AG10803 (cell line): ENCODE measurements around the gene EFS.

Experiments used
- DNase-seq: peaks from one replicate; pipeline ENCODE4 v3.0.0; 2010; ENCODE audit warnings: low read depth
- H3K4me3 ChIP-seq: 2 replicates; pipeline ENCODE4 v1.5.1; 2011; ENCODE audit warnings: mild to moderate bottlenecking, low read length, control low read depth
- TF ChIP-seq, protein P1 (sequence below): conservative IDR thresholded peaks from 2 replicates; pipeline ENCODE4 v1.5.1; 2011; ENCODE audit warnings: mild to moderate bottlenecking, low read length, control low read depth, inconsistent platforms

EFS gene

DNA sequence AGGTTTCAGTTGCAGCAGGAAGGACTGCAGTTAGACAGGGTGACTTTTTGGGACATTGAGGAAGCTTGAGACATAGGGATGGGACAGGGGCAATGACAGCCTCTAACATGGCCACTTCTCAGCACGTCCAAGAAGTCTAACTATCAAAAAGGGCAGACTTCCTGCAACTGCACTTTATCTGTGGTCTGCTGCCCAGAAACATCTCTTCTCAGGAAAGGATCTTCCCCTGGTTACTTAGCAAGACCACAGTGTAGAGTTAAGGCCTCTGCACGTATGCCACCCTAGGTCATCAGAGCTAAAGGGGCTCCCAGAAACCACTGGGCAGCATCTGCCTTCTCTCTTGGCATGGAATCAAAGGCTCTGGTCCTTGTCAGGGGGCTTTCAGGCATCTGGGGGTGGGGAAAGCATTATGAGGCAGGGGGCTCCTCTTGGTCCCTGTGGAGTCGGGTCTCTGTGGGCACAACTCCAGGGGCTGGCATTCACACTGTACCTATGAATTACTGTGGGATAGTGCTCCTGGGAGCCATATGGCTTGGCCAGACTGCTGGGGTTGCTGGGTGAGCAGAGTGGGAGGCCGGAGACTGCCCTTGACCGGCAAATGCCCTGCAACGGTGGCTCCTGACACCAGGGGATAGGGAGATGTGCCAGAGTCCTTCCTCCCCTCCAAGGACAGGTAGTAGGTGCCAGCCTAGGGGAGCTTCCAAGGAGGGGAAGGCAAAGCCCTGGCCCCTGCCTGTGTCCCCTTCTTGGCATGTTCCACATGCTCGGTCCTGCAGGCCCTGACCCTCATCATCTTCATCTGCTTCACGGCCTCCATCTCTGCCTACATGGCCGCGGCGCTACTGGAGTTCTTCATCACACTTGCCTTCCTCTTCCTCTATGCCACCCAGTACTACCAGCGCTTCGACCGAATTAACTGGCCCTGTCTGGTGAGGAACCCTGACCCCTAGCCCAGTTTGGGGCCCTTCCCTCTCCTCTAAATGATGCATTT lies 12.9 kb upstream of the EFS start:
- DNase-seq = no peak
- TF ChIP-seq, protein P1, sequence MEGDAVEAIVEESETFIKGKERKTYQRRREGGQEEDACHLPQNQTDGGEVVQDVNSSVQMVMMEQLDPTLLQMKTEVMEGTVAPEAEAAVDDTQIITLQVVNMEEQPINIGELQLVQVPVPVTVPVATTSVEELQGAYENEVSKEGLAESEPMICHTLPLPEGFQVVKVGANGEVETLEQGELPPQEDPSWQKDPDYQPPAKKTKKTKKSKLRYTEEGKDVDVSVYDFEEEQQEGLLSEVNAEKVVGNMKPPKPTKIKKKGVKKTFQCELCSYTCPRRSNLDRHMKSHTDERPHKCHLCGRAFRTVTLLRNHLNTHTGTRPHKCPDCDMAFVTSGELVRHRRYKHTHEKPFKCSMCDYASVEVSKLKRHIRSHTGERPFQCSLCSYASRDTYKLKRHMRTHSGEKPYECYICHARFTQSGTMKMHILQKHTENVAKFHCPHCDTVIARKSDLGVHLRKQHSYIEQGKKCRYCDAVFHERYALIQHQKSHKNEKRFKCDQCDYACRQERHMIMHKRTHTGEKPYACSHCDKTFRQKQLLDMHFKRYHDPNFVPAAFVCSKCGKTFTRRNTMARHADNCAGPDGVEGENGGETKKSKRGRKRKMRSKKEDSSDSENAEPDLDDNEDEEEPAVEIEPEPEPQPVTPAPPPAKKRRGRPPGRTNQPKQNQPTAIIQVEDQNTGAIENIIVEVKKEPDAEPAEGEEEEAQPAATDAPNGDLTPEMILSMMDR = no peak
- H3K4me3 ChIP-seq = no peak overlapping the region

DNA sequence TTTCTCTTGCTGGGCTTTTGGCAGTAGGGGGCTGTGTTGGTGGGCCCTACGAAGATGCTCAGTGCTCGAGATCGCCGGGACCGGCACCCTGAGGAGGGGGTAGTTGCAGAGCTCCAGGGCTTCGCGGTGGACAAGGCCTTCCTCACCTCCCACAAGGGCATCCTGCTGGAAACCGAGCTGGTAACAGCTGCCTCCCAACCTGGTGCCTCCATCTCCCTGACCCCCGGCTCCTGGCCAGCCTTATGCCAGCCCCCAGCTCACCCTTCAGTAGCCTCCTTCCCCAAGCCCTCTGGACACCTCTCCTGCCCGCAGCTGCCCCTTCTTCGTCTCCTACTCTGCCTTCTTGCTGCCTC lies 12.2 kb upstream of the EFS start:
- H3K4me3 ChIP-seq = no peak overlapping the region
- TF ChIP-seq, protein P1 = no peak
- DNase-seq = no peak

DNA sequence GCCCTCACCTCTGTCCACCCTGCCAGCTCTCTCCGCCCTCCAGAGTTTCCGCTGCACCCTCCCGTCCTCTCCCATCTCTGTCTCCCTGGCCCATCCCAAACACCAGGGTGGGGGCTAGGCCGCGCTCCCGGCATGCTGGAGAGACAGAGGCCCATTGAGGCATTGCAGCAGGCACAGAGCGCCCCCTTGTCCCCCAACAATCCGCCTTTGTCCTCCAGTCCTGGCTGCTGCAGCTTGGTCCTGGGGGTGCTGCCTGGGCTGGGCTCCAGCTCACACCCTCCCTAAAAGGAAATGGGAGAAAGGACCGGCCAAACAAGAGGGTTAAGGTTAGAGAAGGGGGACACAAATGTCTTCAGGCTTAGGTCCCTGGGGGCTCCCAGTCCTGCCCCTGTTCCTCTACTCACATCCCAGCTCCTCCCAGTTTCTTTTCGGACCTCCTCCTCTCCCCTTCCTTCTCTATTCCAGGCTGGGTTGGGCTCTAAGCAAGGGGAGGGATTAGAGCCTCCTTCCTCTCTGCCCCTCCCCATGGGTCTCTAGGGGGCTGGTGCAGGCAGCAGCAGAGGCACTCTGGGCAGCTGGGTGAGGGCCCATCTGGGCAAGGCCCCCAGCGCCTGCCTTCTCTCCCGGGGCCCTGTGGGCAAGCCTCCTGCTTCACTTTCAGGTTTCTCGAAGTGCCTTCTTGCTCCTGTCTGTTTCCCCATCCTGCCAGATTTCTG lies 11.7 kb upstream of the EFS start, which contains the start of gene CMTM5:
Gene CMTM5, plus strand, starts transcription at position 565 of the 716 bp plus-strand sequence. CDS start 206 bp downstream, outside the sequence.
- TF ChIP-seq, protein P1 = no peak
- no peak for DNase-seq
- no peak within 1 kb of the TSS for H3K4me3 ChIP-seq

DNA sequence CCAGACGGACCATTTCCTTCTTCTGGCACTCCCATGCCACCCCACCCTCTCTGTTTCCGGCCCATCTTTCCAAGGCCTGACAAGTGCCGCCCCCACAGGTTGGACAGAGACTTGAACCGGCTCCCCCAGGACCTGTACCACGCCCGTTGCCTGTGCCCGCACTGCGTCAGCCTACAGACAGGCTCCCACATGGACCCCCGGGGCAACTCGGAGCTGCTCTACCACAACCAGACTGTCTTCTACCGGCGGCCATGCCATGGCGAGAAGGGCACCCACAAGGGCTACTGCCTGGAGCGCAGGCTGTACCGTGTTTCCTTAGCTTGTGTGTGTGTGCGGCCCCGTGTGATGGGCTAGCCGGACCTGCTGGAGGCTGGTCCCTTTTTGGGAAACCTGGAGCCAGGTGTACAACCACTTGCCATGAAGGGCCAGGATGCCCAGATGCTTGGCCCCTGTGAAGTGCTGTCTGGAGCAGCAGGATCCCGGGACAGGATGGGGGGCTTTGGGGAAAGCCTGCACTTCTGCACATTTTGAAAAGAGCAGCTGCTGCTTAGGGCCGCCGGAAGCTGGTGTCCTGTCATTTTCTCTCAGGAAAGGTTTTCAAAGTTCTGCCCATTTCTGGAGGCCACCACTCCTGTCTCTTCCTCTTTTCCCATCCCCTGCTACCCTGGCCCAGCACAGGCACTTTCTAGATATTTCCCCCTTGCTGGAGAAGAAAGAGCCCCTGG lies 10.7 kb upstream of the EFS start:
- DNase-seq = no peak
- no peak overlapping the region for H3K4me3 ChIP-seq
- TF ChIP-seq, protein P1 = no peak

DNA sequence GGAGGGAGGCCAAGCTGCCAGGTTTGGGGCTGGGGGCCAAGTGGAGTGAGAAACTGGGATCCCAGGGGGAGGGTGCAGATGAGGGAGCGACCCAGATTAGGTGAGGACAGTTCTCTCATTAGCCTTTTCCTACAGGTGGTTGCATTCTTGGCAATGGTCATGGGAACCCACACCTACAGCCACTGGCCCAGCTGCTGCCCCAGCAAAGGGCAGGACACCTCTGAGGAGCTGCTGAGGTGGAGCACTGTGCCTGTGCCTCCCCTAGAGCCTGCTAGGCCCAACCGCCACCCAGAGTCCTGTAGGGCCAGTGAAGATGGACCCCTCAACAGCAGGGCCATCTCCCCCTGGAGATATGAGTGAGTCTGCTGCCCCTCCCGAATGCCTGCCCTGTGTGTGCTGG lies 8.1 kb upstream of the EFS start:
- TF ChIP-seq, protein P1 = no peak
- no peak overlapping the region for H3K4me3 ChIP-seq
- DNase-seq = no peak

DNA sequence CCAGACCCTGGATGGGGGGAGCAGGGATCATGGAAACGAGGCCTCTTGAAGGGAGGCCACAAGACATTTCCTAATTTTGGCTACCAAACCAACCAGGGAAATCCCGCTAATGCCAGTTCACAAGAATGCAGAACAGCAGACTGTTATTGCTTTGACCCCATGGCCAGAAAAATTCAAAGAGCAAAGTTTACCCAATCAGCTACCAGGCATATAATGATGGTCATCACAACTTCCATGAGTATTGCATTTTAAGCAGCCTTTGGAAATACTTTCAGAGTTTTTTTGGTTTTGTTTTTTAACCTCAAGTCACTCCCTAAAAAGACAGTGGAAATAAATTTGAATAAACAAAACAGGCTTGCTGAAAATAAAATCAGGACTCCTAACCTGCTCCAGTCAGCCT lies 7.5 kb upstream of the EFS start, which contains the start of gene IL25:
Gene IL25, plus strand, starts transcription at position 301 of the 400 bp plus-strand sequence.
- DNase-seq = no peak
- TF ChIP-seq, protein P1 = no peak
- H3K4me3 ChIP-seq = no peak within 1 kb of the TSS
